Natural killer cell (primary cell): Measurements from ENCODE around the gene ZBED1. TPM values are rescaled to one million over a fixed set of nuclear protein-coding genes. Genes with fewer than 3 reads are reported as not detected.
"Not testable (repeated sequence)": the region's sequence is repeated elsewhere in the genome, so short reads cannot be mapped to it uniquely, and the experiment has no call there.

Experiments
- ATAC-seq, 3 donors: fragments of 150-1000 bp in 2 of 3; fragments of 200-7000 bp in 1 of 3; cut with Tn5 transposase; 1 replicate in 1 of 3; 2 replicates in 2 of 3; pipeline ENCODE4 v1.10.0; 2021; ENCODE audit warnings: mild to moderate bottlenecking in 2 of 3, moderate library complexity in 2 of 3
- DNase-seq, 2 donors: peaks; one replicate each; pipeline versions ENCODE4 v3.0.0 to v3.0.0-alpha.2; 2013 to 2021; ENCODE audit warnings: mixed read lengths in 1 of 2
- H3K27ac ChIP-seq: one replicate; pipeline ENCODE4 v1.5.1; 2013; ENCODE audit warnings: mild to moderate bottlenecking, low read length
- H3K27me3 ChIP-seq: one replicate; pipeline ENCODE4 v1.6.1; 2013; ENCODE audit warnings: low read length; ENCODE audit not compliant: control insufficient read depth, insufficient read depth
- H3K36me3 ChIP-seq: one replicate; pipeline ENCODE4 v1.6.1; 2013; ENCODE audit warnings: low read length; ENCODE audit not compliant: control insufficient read depth, insufficient read depth
- H3K4me1 ChIP-seq: one replicate; pipeline ENCODE4 v1.6.1; 2013; ENCODE audit warnings: low read length; ENCODE audit not compliant: control insufficient read depth, insufficient read depth
- H3K4me3 ChIP-seq: one replicate; pipeline ENCODE4 v1.5.1; 2013; ENCODE audit warnings: low read length
- H3K9me3 ChIP-seq: one replicate; pipeline ENCODE4 v1.6.1; 2013; ENCODE audit warnings: low read length; ENCODE audit not compliant: control insufficient read depth, insufficient read depth
- H3K27ac Mint-ChIP-seq, 2 donors: one replicate each; pipeline ENCODE4 v1.8.0; 2022; ENCODE audit warnings: mild to moderate bottlenecking in 2 of 2, mixed read lengths in 2 of 2, moderate library complexity in 1 of 2
- H3K27me3 Mint-ChIP-seq, 2 donors: one replicate each; pipeline ENCODE4 v1.8.0; 2022; ENCODE audit warnings: low read depth in 2 of 2, mixed read lengths in 2 of 2
- H3K36me3 Mint-ChIP-seq: one replicate; pipeline ENCODE4 v1.8.0; 2022; ENCODE audit warnings: mixed read lengths
- H3K4me1 Mint-ChIP-seq, 2 donors: one replicate each; pipeline ENCODE4 v1.8.0; 2022; ENCODE audit warnings: mixed read lengths in 2 of 2
- H3K4me3 Mint-ChIP-seq: one replicate; pipeline ENCODE4 v1.8.0; 2022; ENCODE audit warnings: mild to moderate bottlenecking, moderate library complexity, mixed read lengths
- H3K9me3 Mint-ChIP-seq, 2 donors: one replicate each; pipeline ENCODE4 v1.8.0; 2022; ENCODE audit warnings: mixed read lengths in 2 of 2
- WGBS: methylation state at CpG from one replicate; pipeline ENCODE4 v1.1.7; 2013; ENCODE audit warnings: missing lambda C conversion rate; ENCODE audit not compliant: insufficient coverage; 5-methylcytosine and 5-hydroxymethylcytosine counted together
- intact Hi-C: fragments of 100-400 bp; cut with micrococcal nuclease; formaldehyde crosslinking; loops from one replicate; pipeline ENCODE4 v1.14.2; 2022
- total RNA-seq, 4 donors: library from RNA; stranded (reverse); fragments of 120-200 nt in 1 of 4; gene quantifications; one replicate each; pipeline versions ENCODE4 v1.2.3 to v1.2.4, GENCODE V29; 2013 to 2022
- TF ChIP-seq, protein P1 (sequence below): fragments of 200-600 bp; IDR thresholded peaks from one replicate; pipeline ENCODE4 v1.8.0; 2022; ENCODE audit warnings: antibody characterized with exemption

Gene ZBED1
- total RNA-seq, 3 donors from 2014 or later (not counting 1 experiment from before 2014, with no cell fraction given) = 30.5 to 36.3 (median 33.8) TPM

DNA sequence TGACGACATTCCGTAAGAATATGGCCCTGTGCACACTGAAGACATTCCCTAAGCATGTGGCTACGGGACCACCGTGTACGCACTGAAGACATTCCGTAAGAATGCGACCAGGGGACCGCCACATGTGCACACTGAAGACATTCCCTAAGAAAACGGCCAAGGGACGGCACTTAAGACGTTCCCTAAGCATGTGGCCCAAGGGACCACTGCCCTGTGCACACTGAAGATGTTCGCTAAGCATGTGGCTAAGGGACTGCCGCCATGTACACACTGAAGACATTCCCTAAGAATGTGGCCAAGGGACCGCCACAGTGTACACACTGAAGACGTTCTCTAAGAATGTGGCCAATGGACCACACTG, 21.4 kb downstream of the ZBED1 start:
- H3K4me3 Mint-ChIP-seq = no peak overlapping the region
- Histone ChIP-seq H3K4me1 (no peaks in the 10 kb centered on the region), H3K27ac (no peak overlapping the region), H3K36me3 (no peaks in the 10 kb centered on the region), H3K9me3 (peaks cover 5% of the 10 kb centered on the region), H3K4me3 (no peak overlapping the region), H3K27me3 (no peaks in the 10 kb centered on the region)
- 98% methylated on average over 15 of the region's 15 CpGs for WGBS
- no peaks in the 10 kb centered on the region for H3K27me3 Mint-ChIP-seq
- no peak overlapping the region for H3K27ac Mint-ChIP-seq
- no peaks in the 10 kb centered on the region for H3K9me3 Mint-ChIP-seq
- peaks cover 18 to 19% of the 10 kb centered on the region in 2 donors for H3K4me1 Mint-ChIP-seq
- no peak for DNase-seq
- no peaks in the 10 kb centered on the region for H3K36me3 Mint-ChIP-seq
- TF ChIP-seq, protein P1, sequence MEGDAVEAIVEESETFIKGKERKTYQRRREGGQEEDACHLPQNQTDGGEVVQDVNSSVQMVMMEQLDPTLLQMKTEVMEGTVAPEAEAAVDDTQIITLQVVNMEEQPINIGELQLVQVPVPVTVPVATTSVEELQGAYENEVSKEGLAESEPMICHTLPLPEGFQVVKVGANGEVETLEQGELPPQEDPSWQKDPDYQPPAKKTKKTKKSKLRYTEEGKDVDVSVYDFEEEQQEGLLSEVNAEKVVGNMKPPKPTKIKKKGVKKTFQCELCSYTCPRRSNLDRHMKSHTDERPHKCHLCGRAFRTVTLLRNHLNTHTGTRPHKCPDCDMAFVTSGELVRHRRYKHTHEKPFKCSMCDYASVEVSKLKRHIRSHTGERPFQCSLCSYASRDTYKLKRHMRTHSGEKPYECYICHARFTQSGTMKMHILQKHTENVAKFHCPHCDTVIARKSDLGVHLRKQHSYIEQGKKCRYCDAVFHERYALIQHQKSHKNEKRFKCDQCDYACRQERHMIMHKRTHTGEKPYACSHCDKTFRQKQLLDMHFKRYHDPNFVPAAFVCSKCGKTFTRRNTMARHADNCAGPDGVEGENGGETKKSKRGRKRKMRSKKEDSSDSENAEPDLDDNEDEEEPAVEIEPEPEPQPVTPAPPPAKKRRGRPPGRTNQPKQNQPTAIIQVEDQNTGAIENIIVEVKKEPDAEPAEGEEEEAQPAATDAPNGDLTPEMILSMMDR = no peak
- ATAC-seq = no peak
- intact Hi-C loops = no loop called here

DNA sequence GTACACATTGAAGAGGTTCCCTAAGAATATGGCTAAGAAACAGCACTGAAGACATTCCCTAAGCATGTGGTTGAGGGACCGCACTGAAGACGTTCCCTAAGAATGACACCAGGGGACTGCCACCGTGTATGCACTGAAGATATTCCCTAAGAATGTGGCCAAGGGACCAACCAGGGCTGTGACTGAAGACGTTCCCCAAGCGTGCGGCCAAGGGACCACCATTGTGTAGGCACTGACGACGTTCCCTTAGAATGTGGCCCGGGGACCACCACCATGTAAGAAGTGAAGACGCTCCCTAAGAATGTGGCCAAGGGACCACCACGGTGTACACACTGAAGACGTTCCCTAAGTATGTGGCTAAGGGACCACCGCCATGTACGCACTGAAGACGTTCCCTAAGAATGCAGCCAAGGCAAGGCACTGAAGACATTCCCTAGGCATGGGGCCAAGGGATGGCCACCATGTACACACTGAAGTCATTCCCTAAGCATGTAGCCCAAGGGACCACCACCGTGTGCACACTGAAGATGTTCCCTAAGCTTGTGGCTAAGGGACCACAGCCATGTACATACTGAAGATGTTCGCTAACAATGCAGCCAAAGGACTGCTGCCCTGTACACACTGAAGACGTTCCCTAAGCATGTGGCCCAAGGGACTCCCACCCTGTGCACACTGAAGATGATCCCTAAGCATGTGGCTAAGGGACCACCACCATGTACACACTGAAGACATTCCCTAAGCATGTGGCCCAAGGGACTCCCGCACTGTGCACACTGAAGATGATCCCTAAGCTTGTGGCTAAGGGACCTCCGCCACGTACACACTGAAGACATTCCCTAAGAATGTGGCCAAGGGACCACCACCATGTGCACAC, 22.0 kb downstream of the ZBED1 start:
- no peaks in the 10 kb centered on the region for H3K9me3 Mint-ChIP-seq
- TF ChIP-seq, protein P1 = no peak
- no peak for ATAC-seq

DNA sequence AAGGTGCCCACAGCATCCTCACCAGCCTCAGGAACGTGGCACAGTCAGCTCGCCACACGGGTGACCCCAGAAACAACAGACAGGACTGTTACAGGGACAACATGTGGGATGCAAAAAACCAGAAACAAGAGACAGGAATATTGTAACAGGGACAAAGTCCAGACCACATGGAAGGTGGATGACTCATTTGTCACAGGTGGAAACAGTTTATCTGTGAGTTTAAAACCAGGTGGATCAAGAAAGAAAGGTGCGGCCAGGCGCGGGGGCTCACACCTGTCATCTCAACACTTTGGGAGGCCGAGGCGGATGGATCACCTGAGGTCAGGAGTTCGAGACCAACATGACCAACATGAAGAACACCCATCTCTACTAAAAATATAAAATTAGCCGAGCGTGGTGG, 23.5 kb downstream of the ZBED1 start:
- H3K4me1 ChIP-seq, H3K9me3 Mint-ChIP-seq, ATAC-seq, H3K4me3 ChIP-seq, H3K9me3 ChIP-seq, H3K4me3 Mint-ChIP-seq, H3K27ac ChIP-seq, H3K27me3 Mint-ChIP-seq, DNase-seq, H3K36me3 Mint-ChIP-seq, H3K27me3 ChIP-seq, H3K27ac Mint-ChIP-seq, H3K36me3 ChIP-seq, intact Hi-C loops: not testable (repeated sequence)
- H3K4me1 Mint-ChIP-seq = peaks cover 18 to 28% of the 10 kb centered on the region in 2 donors
- 94% methylated on average over 8 of the region's 11 CpGs for WGBS

More for the DNA sequence above, 22.0 kb downstream of the ZBED1 start:
- no peaks in the 10 kb centered on the region for H3K36me3 Mint-ChIP-seq
- intact Hi-C loops = no loop called here
- H3K27me3 ChIP-seq = no peaks in the 10 kb centered on the region
- no peak overlapping the region for H3K27ac Mint-ChIP-seq
- DNase-seq = no peak
- peaks cover 5% of the 10 kb centered on the region for H3K9me3 ChIP-seq
- H3K36me3 ChIP-seq = no peaks in the 10 kb centered on the region
- H3K4me1 ChIP-seq = no peaks in the 10 kb centered on the region
- H3K27me3 Mint-ChIP-seq = no peaks in the 10 kb centered on the region
- H3K4me1 Mint-ChIP-seq = peaks cover 18 to 25% of the 10 kb centered on the region in 2 donors
- no peak overlapping the region for H3K4me3 ChIP-seq
- WGBS = 97% methylated on average over 21 of the region's 21 CpGs
- H3K4me3 Mint-ChIP-seq = no peak overlapping the region
- no peak overlapping the region for H3K27ac ChIP-seq

DNA sequence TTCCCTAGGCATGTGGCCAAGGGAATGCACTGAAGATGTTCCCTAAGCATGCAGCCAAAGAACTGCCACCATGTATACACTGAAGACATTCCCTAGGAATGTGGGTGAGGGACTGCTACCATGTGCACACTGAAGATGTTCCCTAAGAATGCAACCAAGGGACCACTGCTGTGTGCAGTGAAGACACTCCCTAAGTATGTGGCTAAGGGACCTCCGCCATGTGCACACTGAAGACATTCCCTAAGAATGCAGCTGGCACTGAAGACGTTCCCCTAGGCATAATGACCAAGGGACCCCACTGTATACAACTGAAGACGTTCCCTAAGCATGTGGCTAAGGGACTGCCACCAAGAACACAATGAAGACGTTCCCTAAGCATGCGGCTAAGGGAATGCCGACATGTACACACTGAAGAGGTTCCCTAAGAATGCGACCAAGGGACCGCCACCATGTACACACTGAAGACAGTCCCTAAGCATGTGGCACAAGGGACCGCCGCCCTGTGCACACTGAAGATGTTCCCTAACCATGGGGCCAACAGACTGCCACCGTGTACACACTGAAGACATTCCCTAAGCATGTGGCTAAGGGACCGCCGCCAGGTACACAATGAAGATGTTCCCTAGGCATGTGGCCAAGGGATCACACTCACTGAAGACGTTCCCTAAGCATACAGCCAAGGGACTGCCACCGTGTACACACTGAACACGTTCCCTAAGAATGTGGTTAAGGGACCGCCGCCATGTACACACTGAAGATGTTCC, 25.6 kb downstream of the ZBED1 start:
- no peak for ATAC-seq
- Histone ChIP-seq H3K27me3 (no peaks in the 10 kb centered on the region), H3K4me3 (no peak overlapping the region), H3K27ac (no peak overlapping the region), H3K36me3 (no peaks in the 10 kb centered on the region), H3K9me3 (peaks cover 5% of the 10 kb centered on the region), H3K4me1 (no peaks in the 10 kb centered on the region)
- Mint-ChIP-seq H3K27me3 (no peaks in the 10 kb centered on the region), H3K4me1 (peaks cover 18 to 28% of the 10 kb centered on the region in 2 donors), H3K9me3 (no peaks in the 10 kb centered on the region), H3K27ac (no peak overlapping the region), H3K4me3 (no peak overlapping the region), H3K36me3 (no peaks in the 10 kb centered on the region)
- WGBS = 97% methylated on average over 18 of the region's 18 CpGs
- TF ChIP-seq, protein P1 = no peak
- DNase-seq = no peak
- intact Hi-C loops = no loop called here
